T-helper 17 cell (primary cell): ENCODE measurements around the gene CGRRF1. TPM values are rescaled to one million over a fixed set of nuclear protein-coding genes. Genes with fewer than 3 reads are reported as not detected.
A peak's percentile ranks its signal among the peaks of the same experiment; 100 is the strongest.

ENCODE experiments used
- ATAC-seq: fragments of 150-1000 bp; cut with Tn5 transposase; 2 replicates; pipeline ENCODE4 v1.10.0; 2021; ENCODE audit warnings: mild to moderate bottlenecking, moderate library complexity
- DNase-seq, 3 donors: peaks; one replicate each; pipeline versions ENCODE4 v3.0.0 to v3.0.0-alpha.2; 2020 to 2021
- H3K9me3 ChIP-seq: one replicate; pipeline ENCODE4 v1.7.0; 2013; ENCODE audit warnings: low read length, mild to moderate bottlenecking; ENCODE audit not compliant: control insufficient read depth, poor library complexity, severe bottlenecking
- H3K27ac Mint-ChIP-seq: one replicate; pipeline ENCODE4 v1.8.0; 2022; ENCODE audit warnings: mild to moderate bottlenecking, moderate library complexity, mixed read lengths
- H3K27me3 Mint-ChIP-seq: one replicate; pipeline ENCODE4 v1.8.0; 2022; ENCODE audit warnings: mixed read lengths
- H3K36me3 Mint-ChIP-seq: one replicate; pipeline ENCODE4 v1.8.0; 2022; ENCODE audit warnings: low read depth, mixed read lengths
- H3K4me1 Mint-ChIP-seq: one replicate; pipeline ENCODE4 v1.8.0; 2022; ENCODE audit warnings: mild to moderate bottlenecking, mixed read lengths
- H3K4me3 Mint-ChIP-seq: one replicate; pipeline ENCODE4 v1.8.0; 2022; ENCODE audit warnings: mild to moderate bottlenecking, moderate library complexity, mixed read lengths
- total RNA-seq, 4 donors: library from RNA in 2 of 4; stranded (reverse) in 2 of 4; gene quantifications; one replicate each; pipeline ENCODE4 v1.2.3 and lab custom pipeline; 2022 to 2026

CGRRF1 gene
- total RNA-seq, 2 donors from 2014 or later, result 28.3 to 35.8 TPM

DNA sequence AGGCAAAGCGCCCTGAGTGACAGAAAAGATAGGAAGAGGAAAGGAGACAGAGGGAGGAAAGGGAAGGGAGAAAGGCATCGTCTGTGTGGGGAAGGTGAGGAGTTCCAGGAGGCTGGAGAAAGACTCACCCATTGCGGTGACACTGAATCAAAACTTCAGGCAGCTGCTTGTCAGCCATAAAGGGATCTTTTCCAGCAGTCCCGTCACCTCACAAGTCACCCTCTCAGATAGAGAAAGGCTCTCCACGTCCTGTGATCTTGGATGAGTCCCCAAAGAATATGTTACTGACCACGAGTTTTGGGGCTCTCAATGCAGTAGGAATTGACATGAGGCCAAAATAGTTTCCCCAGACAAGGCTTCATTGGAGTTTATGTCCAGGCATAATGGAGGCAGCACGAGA lies 11.1 kb upstream of the CGRRF1 start:
- Mint-ChIP-seq H3K27ac (peak overlapping the region; percentile 66), H3K4me3 (no peak overlapping the region), H3K27me3 (peaks cover 38% of the 10 kb centered on the region), H3K4me1 (peaks cover 2% of the 10 kb centered on the region), H3K36me3 (peaks cover 8% of the 10 kb centered on the region)
- no peak for DNase-seq
- H3K9me3 ChIP-seq, result no peaks in the 10 kb centered on the region
- ATAC-seq, result no peak

DNA sequence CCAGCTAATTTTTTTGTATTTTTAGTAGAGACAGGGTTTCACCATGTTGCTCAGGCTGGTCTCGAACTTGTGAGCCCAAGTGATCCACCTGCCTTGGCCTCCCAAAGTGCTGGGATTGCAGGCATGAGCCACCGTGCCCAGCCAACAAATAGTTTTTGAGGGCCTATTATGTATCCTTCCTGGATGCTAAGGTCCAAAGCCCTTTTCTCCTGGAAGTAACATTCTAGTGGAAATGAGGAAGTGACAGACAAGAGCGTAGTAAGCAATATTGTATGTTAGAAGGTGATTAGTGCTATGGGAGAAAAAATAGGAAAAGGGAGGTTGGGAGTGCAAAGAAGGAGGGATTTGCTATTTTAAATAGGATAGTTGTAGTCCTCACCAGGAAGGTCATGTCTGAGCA lies 9.0 kb upstream of the CGRRF1 start:
- H3K4me3 Mint-ChIP-seq, result no peak overlapping the region
- H3K27me3 Mint-ChIP-seq, result peaks cover 42% of the 10 kb centered on the region
- H3K9me3 ChIP-seq, result no peaks in the 10 kb centered on the region
- DNase-seq (no peak), ATAC-seq (no peak)
- peaks cover 8% of the 10 kb centered on the region for H3K36me3 Mint-ChIP-seq
- H3K4me1 Mint-ChIP-seq, result peaks cover 2% of the 10 kb centered on the region
- no peak overlapping the region for H3K27ac Mint-ChIP-seq

DNA sequence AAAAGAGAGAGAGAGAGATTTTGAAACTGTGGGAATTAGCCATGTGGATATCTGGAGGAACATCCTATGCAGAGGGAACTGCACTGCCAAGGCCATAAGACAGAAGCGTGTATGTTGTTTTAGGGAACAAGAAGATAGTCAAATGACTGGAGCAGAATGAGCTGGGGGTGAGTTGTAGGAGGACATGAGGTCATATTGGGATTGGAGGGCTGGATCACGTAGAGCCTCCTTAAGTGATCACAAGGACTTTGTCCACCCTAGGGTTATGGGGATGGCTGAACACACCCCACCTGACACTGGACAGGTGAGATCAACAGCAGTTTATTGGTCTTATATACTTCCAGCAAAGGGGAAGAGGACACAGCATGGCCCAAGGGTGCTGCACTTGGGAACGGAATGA lies 8.2 kb upstream of the CGRRF1 start:
- DNase-seq (no peak), ATAC-seq (no peak)
- no peak overlapping the region for H3K27ac Mint-ChIP-seq
- no peaks in the 10 kb centered on the region for H3K9me3 ChIP-seq
- H3K36me3 Mint-ChIP-seq, result peaks cover 8% of the 10 kb centered on the region
- no peaks in the 10 kb centered on the region for H3K4me1 Mint-ChIP-seq
- H3K27me3 Mint-ChIP-seq, result peaks cover 42% of the 10 kb centered on the region
- no peak overlapping the region for H3K4me3 Mint-ChIP-seq

DNA sequence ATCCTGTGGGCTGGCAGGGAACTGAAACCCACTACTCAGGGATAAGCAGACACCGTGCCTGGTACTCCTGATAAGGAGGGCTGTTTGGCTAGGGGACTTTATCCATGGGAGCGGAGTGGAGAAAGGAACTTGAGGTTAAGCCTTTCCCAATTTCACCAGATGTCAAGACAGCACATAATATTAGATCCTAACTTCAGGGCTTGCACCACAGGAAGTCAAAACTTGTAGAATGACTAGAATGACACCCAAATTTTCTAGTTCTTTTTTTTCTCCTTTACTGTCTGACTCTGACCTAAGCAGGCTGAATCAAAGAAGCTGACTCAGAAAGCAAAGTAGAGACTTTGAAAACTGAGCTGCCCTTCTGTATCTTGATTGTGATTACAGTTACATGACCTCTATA lies 7.1 kb upstream of the CGRRF1 start:
- Mint-ChIP-seq H3K36me3 (peaks cover 8% of the 10 kb centered on the region), H3K27me3 (peaks cover 41% of the 10 kb centered on the region), H3K27ac (no peak overlapping the region), H3K4me1 (no peaks in the 10 kb centered on the region), H3K4me3 (no peak overlapping the region)
- no peak for DNase-seq
- H3K9me3 ChIP-seq, result no peaks in the 10 kb centered on the region
- no peak for ATAC-seq

DNA sequence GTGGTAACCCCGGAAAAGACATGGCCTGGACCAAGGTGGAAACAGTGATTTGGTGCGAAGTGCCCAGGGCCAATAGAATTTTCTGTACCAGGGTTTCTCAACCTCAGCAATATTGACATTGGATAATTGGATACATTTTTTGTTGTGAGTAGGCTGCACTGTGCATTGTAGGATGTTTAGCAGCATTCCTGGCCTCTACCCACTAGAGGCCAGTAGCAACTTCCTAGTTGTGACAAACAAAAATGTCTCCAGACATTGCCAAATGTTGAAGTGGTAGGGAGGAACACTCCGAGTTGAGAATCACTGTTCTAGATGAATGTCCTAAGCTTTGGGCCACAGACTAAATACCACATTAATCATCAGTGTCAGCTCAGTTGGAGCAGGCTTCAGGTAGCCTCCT lies 6.2 kb upstream of the CGRRF1 start:
- no peak for DNase-seq

DNA sequence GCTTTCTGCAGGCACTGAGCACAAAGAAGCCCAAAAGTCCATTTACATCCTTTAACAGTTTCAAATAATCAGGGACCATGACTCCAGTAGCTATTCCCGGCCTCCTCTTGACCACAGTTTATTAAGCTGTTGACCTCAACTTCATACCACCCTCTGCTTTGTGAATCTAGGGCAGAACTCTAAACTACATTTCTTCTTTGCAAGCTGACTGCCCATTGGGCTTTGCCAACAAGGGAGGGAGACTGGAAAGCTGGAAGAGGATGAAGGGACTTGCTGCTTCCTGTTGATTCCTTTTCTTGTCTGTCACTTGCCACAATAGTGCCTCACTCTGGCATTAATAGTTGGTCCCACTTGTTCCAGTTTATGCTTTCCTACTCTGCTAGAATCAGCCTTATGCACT lies 2.7 kb downstream of the CGRRF1 start:
- Mint-ChIP-seq H3K27ac (peak overlapping the region; percentile 65), H3K4me1 (peaks cover 42% of the 10 kb centered on the region), H3K27me3 (no peaks in the 10 kb centered on the region), H3K4me3 (peak overlapping the region; percentile 9), H3K36me3 (peaks cover 5% of the 10 kb centered on the region)
- ATAC-seq (no peak), DNase-seq (no peak)
- H3K9me3 ChIP-seq, result no peaks in the 10 kb centered on the region

More for the DNA sequence above, 6.2 kb upstream of the CGRRF1 start:
- no peaks in the 10 kb centered on the region for H3K9me3 ChIP-seq
- Mint-ChIP-seq H3K36me3 (peaks cover 2% of the 10 kb centered on the region), H3K27me3 (peaks cover 32% of the 10 kb centered on the region), H3K4me3 (no peak overlapping the region), H3K4me1 (no peaks in the 10 kb centered on the region), H3K27ac (no peak overlapping the region)
- ATAC-seq, result no peak

DNA sequence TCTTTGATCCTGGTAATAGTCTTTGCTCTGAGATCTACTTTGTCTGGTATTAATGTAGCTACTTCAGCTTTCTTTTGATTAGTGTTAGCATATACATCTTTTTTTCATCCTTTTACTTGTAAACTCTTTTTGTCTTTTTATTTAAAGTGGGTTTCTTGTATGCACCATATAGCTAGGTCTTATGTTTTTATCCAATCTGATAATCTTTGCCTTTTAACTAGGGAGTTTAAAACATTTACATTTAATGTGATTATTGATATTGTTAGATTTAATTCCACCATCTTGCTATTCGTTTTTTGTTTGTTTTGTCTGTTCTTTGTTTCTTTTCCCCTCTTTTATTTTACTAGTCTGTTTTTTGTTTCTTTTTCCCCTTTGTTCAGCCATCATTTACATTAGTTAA lies 6.0 kb downstream of the CGRRF1 start:
- peaks cover 39% of the 10 kb centered on the region for H3K4me1 Mint-ChIP-seq
- DNase-seq (no peak), ATAC-seq (no peak)
- H3K4me3 Mint-ChIP-seq, result no peak overlapping the region
- no peaks in the 10 kb centered on the region for H3K27me3 Mint-ChIP-seq
- H3K9me3 ChIP-seq, result no peaks in the 10 kb centered on the region
- H3K27ac Mint-ChIP-seq, result no peak overlapping the region
- H3K36me3 Mint-ChIP-seq, result peaks cover 5% of the 10 kb centered on the region

DNA sequence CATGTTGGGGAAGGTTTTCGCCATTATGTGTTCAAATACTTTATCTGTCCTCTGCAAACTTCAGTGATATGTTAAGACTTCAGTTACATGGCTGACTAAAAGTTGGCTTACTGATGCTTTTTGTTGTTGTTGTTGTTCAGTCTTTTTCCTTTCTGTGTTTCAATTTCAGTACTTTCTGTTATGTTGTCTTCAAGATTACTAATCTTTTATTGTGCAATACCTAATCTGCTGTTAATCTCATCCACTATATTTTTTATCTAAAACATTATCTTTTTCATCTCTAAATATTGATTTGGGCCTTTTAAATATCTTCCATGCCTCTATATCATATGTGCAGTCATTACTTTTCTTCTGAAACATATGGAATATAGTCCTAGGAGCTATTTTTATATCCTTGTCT lies 7.0 kb downstream of the CGRRF1 start:
- H3K9me3 ChIP-seq, result no peaks in the 10 kb centered on the region
- Mint-ChIP-seq H3K27ac (peak overlapping the region; percentile 8), H3K4me3 (no peak overlapping the region), H3K27me3 (no peaks in the 10 kb centered on the region), H3K4me1 (peaks cover 34% of the 10 kb centered on the region), H3K36me3 (peaks cover 5% of the 10 kb centered on the region)
- ATAC-seq (no peak), DNase-seq (no peak)

DNA sequence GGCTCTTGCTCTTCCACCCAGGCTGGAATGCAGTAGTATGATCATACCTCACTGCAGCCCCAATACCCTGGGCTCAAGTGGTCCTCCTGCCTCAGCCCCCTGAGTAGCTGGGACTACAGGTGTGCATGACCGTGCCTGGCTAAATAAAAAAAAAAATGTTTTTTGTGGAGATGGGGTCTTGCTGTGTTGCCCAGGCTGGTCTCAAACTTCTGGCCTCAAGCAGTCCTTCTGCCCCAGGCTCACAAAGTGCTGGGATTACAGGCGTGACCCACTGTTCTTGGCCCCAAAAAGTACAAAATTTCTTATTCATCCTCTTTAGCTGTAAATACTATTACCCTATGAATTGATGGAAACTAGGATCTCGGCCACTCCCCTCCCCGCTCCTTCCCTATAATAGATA lies 14.7 kb downstream of the CGRRF1 start:
- H3K27ac Mint-ChIP-seq, result no peak overlapping the region
- no peaks in the 10 kb centered on the region for H3K27me3 Mint-ChIP-seq
- peaks cover 5% of the 10 kb centered on the region for H3K36me3 Mint-ChIP-seq
- H3K4me1 Mint-ChIP-seq, result peaks cover 11% of the 10 kb centered on the region
- DNase-seq (no peak), ATAC-seq (no peak)
- no peaks in the 10 kb centered on the region for H3K9me3 ChIP-seq
- no peak overlapping the region for H3K4me3 Mint-ChIP-seq

DNA sequence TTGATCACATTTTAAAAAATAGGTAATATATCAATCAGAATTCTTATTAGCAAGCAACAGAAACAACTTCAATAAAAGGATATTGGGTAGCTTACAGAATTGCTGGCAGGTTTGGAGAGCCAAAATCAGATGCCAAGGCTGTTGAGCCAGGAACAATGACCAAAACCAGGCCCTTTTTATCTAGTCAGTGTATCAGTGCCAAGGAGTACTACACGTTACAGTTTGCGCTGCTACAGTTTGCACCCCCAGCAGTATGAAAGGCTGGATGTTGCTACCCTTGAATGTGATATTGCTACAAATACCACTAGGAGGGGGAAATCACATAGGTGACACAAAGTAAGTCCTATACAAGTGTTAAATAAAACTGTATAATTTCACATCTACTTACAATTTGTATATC lies 19.3 kb downstream of the CGRRF1 start:
- DNase-seq, result no peak
- peaks cover 2% of the 10 kb centered on the region for H3K36me3 Mint-ChIP-seq
- no peaks in the 10 kb centered on the region for H3K27me3 Mint-ChIP-seq
- H3K27ac Mint-ChIP-seq, result no peak overlapping the region
- H3K9me3 ChIP-seq, result no peaks in the 10 kb centered on the region
- ATAC-seq, result no peak
- peaks cover 10% of the 10 kb centered on the region for H3K4me1 Mint-ChIP-seq
- no peak overlapping the region for H3K4me3 Mint-ChIP-seq

DNA sequence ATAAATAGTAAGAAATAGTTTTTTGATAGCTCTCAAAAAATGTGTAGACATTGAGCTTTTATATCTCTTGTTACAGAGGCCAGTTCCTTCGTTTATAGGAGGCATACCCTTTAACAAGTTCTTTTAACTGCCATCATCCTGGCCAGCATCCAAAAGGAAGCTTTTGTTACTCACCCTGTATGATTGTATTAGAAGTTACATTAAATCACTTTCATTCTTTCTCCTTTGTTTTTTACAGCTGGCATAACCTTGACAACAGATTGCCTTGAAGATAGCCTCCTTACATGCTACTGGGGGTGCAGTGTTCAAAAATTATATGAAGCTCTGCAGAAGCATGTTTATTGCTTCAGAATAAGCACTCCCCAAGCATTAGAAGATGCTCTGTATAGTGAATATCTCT lies 20.1 kb downstream of the CGRRF1 start:
- Mint-ChIP-seq H3K4me1 (peaks cover 9% of the 10 kb centered on the region), H3K27ac (no peak overlapping the region), H3K4me3 (no peak overlapping the region), H3K27me3 (no peaks in the 10 kb centered on the region), H3K36me3 (peaks cover 2% of the 10 kb centered on the region)
- ATAC-seq, result no peak
- no peak for DNase-seq
- H3K9me3 ChIP-seq, result no peaks in the 10 kb centered on the region

DNA sequence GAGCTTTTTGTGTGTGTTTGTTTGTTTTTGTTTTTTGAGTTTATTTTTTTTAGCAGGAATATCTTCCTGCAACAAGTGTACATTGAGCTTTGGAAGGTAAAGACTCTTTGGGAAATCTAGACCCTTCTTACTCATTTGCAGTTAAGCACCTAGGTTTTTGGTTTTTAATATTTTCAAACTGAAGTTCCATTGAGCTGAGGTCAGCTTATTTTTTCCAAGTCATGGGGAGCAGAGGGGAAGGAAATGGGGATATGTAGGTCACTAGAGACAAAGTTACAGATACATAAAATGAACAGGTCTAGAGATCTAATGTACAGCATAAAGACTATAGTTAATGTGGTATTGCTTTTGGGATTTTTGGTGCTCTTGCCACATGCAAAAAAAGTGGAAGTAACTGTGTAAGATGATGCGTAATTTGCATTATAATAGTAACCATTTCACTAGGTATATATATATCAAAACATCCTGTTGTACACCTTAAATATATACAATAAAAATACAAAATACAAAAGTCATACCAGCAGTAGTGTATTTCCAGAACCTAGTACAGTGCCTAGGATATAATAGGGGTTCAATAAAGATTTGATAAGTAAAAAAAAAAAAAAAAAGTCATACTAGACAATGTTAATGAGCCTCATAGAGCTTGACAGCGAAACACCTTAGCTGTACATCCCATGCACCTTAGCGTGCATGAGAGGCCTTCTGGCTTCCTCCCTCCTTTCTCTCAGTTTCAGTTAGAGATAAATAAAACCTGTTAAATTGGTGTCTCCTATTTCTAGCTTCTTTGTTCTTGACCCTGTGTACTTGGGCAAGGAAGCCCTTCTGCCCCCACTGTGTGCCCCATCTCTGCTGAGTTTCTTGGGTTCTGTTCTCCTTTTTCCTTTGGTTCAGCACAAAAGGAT lies 22.7 kb downstream of the CGRRF1 start:
- Mint-ChIP-seq H3K36me3 (peaks cover 2% of the 10 kb centered on the region), H3K27me3 (no peaks in the 10 kb centered on the region), H3K4me3 (peak overlapping the region; percentile 36), H3K4me1 (peaks cover 9% of the 10 kb centered on the region), H3K27ac (peak overlapping the region; percentile 8)
- no peak for ATAC-seq
- DNase-seq, result no peak
- H3K9me3 ChIP-seq, result no peaks in the 10 kb centered on the region

DNA sequence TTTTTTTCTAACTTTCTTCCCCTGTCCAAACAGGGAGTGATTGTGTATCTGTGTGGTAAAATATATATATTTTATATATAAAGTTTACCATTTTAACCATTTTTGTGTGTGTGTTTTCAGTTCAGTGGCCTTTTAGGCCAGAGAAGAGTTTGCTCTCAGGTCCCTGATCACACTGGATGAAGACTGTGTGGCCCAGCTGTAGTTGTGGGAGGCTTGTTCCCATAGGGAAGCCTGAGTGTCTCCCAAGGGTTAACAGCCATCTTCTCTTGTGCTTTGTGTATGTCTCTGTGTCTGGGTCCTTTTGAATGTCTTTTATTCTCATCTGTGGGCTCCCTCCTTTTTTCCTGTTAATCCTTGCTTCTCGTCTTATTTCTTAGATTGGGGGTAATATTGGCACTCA lies 23.4 kb downstream of the CGRRF1 start:
- DNase-seq (no peak), ATAC-seq (no peak)
- Mint-ChIP-seq H3K27me3 (no peaks in the 10 kb centered on the region), H3K27ac (peak overlapping the region; percentile 8), H3K36me3 (peaks cover 2% of the 10 kb centered on the region), H3K4me3 (peak overlapping the region; percentile 36), H3K4me1 (peaks cover 9% of the 10 kb centered on the region)
- H3K9me3 ChIP-seq, result no peaks in the 10 kb centered on the region

DNA sequence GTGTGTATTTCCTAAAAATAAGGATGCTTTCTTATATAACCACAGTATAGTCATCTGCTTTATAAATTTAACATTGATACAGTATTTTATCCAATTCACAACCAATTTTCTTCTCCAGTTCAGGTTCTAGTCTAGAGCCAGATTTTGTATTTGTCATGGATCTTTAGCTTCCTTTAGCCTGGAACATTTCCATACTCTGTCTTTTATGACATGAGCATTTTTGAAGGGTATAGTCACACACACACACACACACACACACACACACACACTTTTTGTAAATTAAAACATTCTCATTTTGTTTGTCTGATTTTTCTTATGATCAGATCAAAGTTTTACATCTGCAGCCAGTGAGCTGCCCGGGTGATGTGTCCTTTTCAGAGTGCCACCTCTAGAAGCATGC lies 25.4 kb downstream of the CGRRF1 start:
- H3K4me3 Mint-ChIP-seq, result no peak overlapping the region
- H3K36me3 Mint-ChIP-seq, result peaks cover 4% of the 10 kb centered on the region
- DNase-seq, result no peak
- H3K4me1 Mint-ChIP-seq, result peaks cover 9% of the 10 kb centered on the region
- no peaks in the 10 kb centered on the region for H3K9me3 ChIP-seq
- H3K27ac Mint-ChIP-seq, result no peak overlapping the region
- no peaks in the 10 kb centered on the region for H3K27me3 Mint-ChIP-seq
- ATAC-seq, result no peak
